ENCODE data around the gene WDFY3.

GRCh38 chr4:84936123-84936522 is 30.4 kb downstream of the WDFY3 start:
- TF ChIP-seq, protein P1, sequence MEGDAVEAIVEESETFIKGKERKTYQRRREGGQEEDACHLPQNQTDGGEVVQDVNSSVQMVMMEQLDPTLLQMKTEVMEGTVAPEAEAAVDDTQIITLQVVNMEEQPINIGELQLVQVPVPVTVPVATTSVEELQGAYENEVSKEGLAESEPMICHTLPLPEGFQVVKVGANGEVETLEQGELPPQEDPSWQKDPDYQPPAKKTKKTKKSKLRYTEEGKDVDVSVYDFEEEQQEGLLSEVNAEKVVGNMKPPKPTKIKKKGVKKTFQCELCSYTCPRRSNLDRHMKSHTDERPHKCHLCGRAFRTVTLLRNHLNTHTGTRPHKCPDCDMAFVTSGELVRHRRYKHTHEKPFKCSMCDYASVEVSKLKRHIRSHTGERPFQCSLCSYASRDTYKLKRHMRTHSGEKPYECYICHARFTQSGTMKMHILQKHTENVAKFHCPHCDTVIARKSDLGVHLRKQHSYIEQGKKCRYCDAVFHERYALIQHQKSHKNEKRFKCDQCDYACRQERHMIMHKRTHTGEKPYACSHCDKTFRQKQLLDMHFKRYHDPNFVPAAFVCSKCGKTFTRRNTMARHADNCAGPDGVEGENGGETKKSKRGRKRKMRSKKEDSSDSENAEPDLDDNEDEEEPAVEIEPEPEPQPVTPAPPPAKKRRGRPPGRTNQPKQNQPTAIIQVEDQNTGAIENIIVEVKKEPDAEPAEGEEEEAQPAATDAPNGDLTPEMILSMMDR (IDR thresholded peaks at IDR 0.05) = no peak
- TF ChIP-seq EZH2 (IDR thresholded peaks at IDR 0.05) (no peak), EZH2phosphoT487 (IDR thresholded peaks at IDR 0.05) (no peak)
